Stimulated activated CD4-positive, alpha-beta T cell treated with anti-CD3 and anti-CD28 coated beads, Interleukin-2, amount 100 ng/mL, for 24 hours (primary cell): Measurements from ENCODE around the gene ZNF181.
"Not testable (repeated sequence)": the region's sequence is repeated elsewhere in the genome, so short reads cannot be mapped to it uniquely, and the experiment has no call there.

Source experiments
- DNase-seq, 2 donors: peaks; one replicate each; pipeline ENCODE4 v3.0.0-alpha.2; 2020

ZNF181 gene

GRCh38 chr19:34733746-34734536 lies at the start of gene ZNF181:
ZNF181 (plus strand) TSS chr19:34734243; CDS start chr19:34735038, 795 bp downstream.
- peak; percentile 81 to 83 for DNase-seq

- not testable (repeated sequence) for DNase-seq
Observed at GRCh38 chr19:34685266-34685665, 48.8 kb upstream of the ZNF181 start.

GRCh38 chr19:34686455-34686854 lies 47.6 kb upstream of the ZNF181 start:
- DNase-seq, result no peak

GRCh38 chr19:34687348-34687747 lies 46.7 kb upstream of the ZNF181 start:
- no peak for DNase-seq

- no peak for DNase-seq
Observed at GRCh38 chr19:34688592-34688991, 45.5 kb upstream of the ZNF181 start.

GRCh38 chr19:34690372-34690771 lies 43.7 kb upstream of the ZNF181 start:
- no peak for DNase-seq

GRCh38 chr19:34692549-34692948 lies 41.5 kb upstream of the ZNF181 start:
- no peak for DNase-seq

- no peak for DNase-seq
Observed at GRCh38 chr19:34707661-34708060, 26.4 kb upstream of the ZNF181 start.

- no peak for DNase-seq
Observed at GRCh38 chr19:34711890-34712289, 22.2 kb upstream of the ZNF181 start.

GRCh38 chr19:34712395-34713261 lies 21.4 kb upstream of the ZNF181 start:
- peak; percentile 20 to 54 for DNase-seq

- no peak for DNase-seq
Observed at GRCh38 chr19:34713262-34713637, 20.8 kb upstream of the ZNF181 start.

GRCh38 chr19:34715357-34715756 lies 18.7 kb upstream of the ZNF181 start:
- no peak for DNase-seq

GRCh38 chr19:34722353-34722752 lies 11.7 kb upstream of the ZNF181 start:
- no peak for DNase-seq

GRCh38 chr19:34725400-34725799 lies 8.6 kb upstream of the ZNF181 start:
- no peak for DNase-seq

- no peak for DNase-seq
Observed at GRCh38 chr19:34731019-34731829, 2.8 kb upstream of the ZNF181 start.

- DNase-seq, result no peak
Observed at GRCh38 chr19:34731964-34732363, 2.1 kb upstream of the ZNF181 start.

- DNase-seq, result no peak
Observed at GRCh38 chr19:34732612-34733211, 1.3 kb upstream of the ZNF181 start.

- DNase-seq, result no peak
Observed at GRCh38 chr19:34733266-34733745, 737 bp upstream of the ZNF181 start.

- no peak for DNase-seq
Observed at GRCh38 chr19:34734537-34735103, 577 bp downstream of the ZNF181 start.

GRCh38 chr19:34744896-34745690 lies 11.1 kb downstream of the ZNF181 start:
- no peak for DNase-seq

GRCh38 chr19:34757441-34757840 lies 23.4 kb downstream of the ZNF181 start:
- DNase-seq, result no peak
